SK-N-SH (cell line): ENCODE data around the gene MIOX. TPM values are rescaled to one million over a fixed set of nuclear protein-coding genes. Genes with fewer than 3 reads are reported as not detected.

Experiments
- CTCF ChIA-PET: fragments of 300-600, 350-600 bp; formaldehyde crosslinking; extraction: SDS; loops from one replicate; lab custom pipeline; 2021; lab: Yijun Ruan, JAX
- POLR2A ChIA-PET: fragments of 350-600 bp; sonication (Branson Sonifier 250); formaldehyde crosslinking; extraction: SDS; loops from one replicate; lab custom pipeline; 2020; ENCODE audit warnings: antibody characterized with exemption, inconsistent platforms; lab: Yijun Ruan, JAX
- DNase-seq: peaks from one replicate; pipeline ENCODE4 v3.0.0; 2012
- H2AFZ ChIP-seq: fragments of 200-600 bp; sonication (generic); 2 replicates; pipeline ENCODE4 v1.8.1; 2016; ENCODE audit warnings: antibody characterized with exemption, mild to moderate bottlenecking, low read depth
- H3F3A ChIP-seq: fragments of 200-600 bp; sonication (generic); replicated peaks from 2 replicates; pipeline ENCODE3; 2016; ENCODE audit warnings: antibody characterized with exemption, mild to moderate bottlenecking; ENCODE audit not compliant: insufficient read depth
- H3K27ac ChIP-seq, 2 experiments: fragments of 200-500 bp in 1 of 2; fragments of 200-600 bp in 1 of 2; sonication (Bioruptor generic) in 1 of 2; sonication (generic), shearing (Covaris generic) in 1 of 2; 2 replicates each; pipeline versions ENCODE4 v1.5.1 to v1.6.1; 2014 to 2016; ENCODE audit warnings: low read depth in 2 of 2, inconsistent platforms in 1 of 2, low read length in 1 of 2, mild to moderate bottlenecking in 1 of 2, mixed read lengths in 1 of 2
- H3K27me3 ChIP-seq: fragments of 200-600 bp; sonication (generic), shearing (Covaris generic); 2 replicates; pipeline ENCODE4 v1.6.1; 2016; ENCODE audit warnings: mixed run types; ENCODE audit not compliant: insufficient read depth
- H3K36me3 ChIP-seq, 2 experiments: fragments of 200-500 bp in 1 of 2; fragments of 200-600 bp in 1 of 2; sonication (Bioruptor generic) in 1 of 2; sonication (generic) in 1 of 2; replicated peaks in 1 of 2; 2 replicates each; pipeline versions ENCODE3 to v1.5.1; 2014 to 2016; ENCODE audit warnings: low read length in 1 of 2, mild to moderate bottlenecking in 1 of 2; ENCODE audit not compliant: insufficient read depth in 2 of 2, control insufficient read depth in 1 of 2
- H3K4me1 ChIP-seq, 2 experiments: fragments of 200-500 bp in 1 of 2; fragments of 200-600 bp in 1 of 2; sonication (Bioruptor generic) in 1 of 2; sonication (generic), shearing (Covaris generic) in 1 of 2; 2 replicates each; pipeline versions ENCODE4 v1.5.1 to v1.6.1; 2014 to 2016; ENCODE audit warnings: low read depth in 1 of 2, low read length in 1 of 2, mixed run types in 1 of 2; ENCODE audit not compliant: insufficient read depth in 2 of 2, control insufficient read depth in 1 of 2
- H3K4me2 ChIP-seq: fragments of 200-600 bp; sonication (generic), shearing (Covaris generic); 2 replicates; pipeline ENCODE4 v1.6.1; 2017; ENCODE audit warnings: mixed run types
- H3K4me3 ChIP-seq, 2 experiments: fragments of 200-500 bp in 1 of 2; fragments of 200-600 bp in 1 of 2; sonication (Bioruptor generic) in 1 of 2; sonication (generic), shearing (Covaris generic) in 1 of 2; 2 replicates each; pipeline versions ENCODE4 v1.5.1 to v1.8.1; 2014 to 2016; ENCODE audit warnings: low read depth in 2 of 2, inconsistent platforms in 1 of 2, low read length in 1 of 2, mild to moderate bottlenecking in 1 of 2, mixed read lengths in 1 of 2, moderate library complexity in 1 of 2
- H3K79me2 ChIP-seq: fragments of 200-600 bp; sonication (generic); 2 replicates; pipeline ENCODE4 v1.8.1; 2017; ENCODE audit warnings: mild to moderate bottlenecking; ENCODE audit not compliant: insufficient read depth
- H3K9ac ChIP-seq: fragments of 200-600 bp; sonication (generic); 2 replicates; pipeline ENCODE4 v1.6.1; 2017; ENCODE audit warnings: mixed run types
- H3K9me2 ChIP-seq: fragments of 200-600 bp; sonication (generic); 2 replicates; pipeline ENCODE4 v1.6.1; 2017; ENCODE audit warnings: mixed run types
- H3K9me3 ChIP-seq: fragments of 200-600 bp; sonication (generic); 2 replicates; pipeline ENCODE4 v1.6.1; 2017; ENCODE audit warnings: mixed run types, mild to moderate bottlenecking, moderate library complexity
- H4K20me1 ChIP-seq: fragments of 200-600 bp; sonication (generic); 2 replicates; pipeline ENCODE4 v1.6.1; 2017; ENCODE audit warnings: mild to moderate bottlenecking, mixed run types; ENCODE audit not compliant: insufficient read depth
- CHD2 ChIP-seq: fragments of 150-350 bp; IDR thresholded peaks from 2 replicates; pipeline ENCODE4 v1.6.1; 2018; ENCODE audit warnings: low read length; ENCODE audit not compliant: partially characterized antibody
- MAX ChIP-seq: IDR thresholded peaks from 2 replicates; pipeline ENCODE4 v1.4.0; 2012; ENCODE audit warnings: low read depth
- MEF2A ChIP-seq: IDR thresholded peaks from 2 replicates; pipeline ENCODE4 v1.4.0; 2012; ENCODE audit warnings: low read depth, borderline replicate concordance
- POLR2AphosphoS5 ChIP-seq: IDR thresholded peaks from 2 replicates; pipeline ENCODE4 v1.6.1; 2012; ENCODE audit warnings: low read depth, low read length
- WGBS: methylation state at CpG from one replicate; pipeline ENCODE4 v1.1.6; 2017; ENCODE audit warnings: low lambda C conversion rate; 5-methylcytosine and 5-hydroxymethylcytosine counted together
- polyA plus RNA-seq, 3 experiments: library from polyadenylated mRNA; depleted of rRNA; stranded (reverse); fragments of >200 nt; gene quantifications; 2 replicates each; pipeline ENCODE4 v1.2.3, GENCODE V29; 2012
- TF ChIP-seq, protein P1 (sequence below): IDR thresholded peaks from 2 replicates; pipeline ENCODE4; 2012
- TF ChIP-seq, protein P2 (sequence below): IDR thresholded peaks from 2 replicates; pipeline ENCODE4 v1.4.0; 2012; ENCODE audit warnings: low read depth, borderline replicate concordance

The MIOX gene
- polyA plus RNA-seq, 1 of the 3 experiments (the other 2 are of a cell fraction): 0.05 TPM

- no peaks in the 10 kb centered on the region for H4K20me1 ChIP-seq
- no peaks in the 10 kb centered on the region for H3K9me3 ChIP-seq
- H3K9ac ChIP-seq: peak overlapping the region; percentile 62
- POLR2A ChIA-PET: interaction anchor here (1.0 to 1.2 kb wide), 3 partner anchors 24 to 51 kb away, joined by 3 to 8 read pairs (median 3); partner anchors contain the start of gene SYCE3
- 9% methylated on average over 7 of the region's 44 CpGs for WGBS
- no peaks in the 10 kb centered on the region for H3K27me3 ChIP-seq
- H3K79me2 ChIP-seq: no peaks in the 10 kb centered on the region
- peak overlapping the region; percentile 54 to 59 for H3K4me3 ChIP-seq
- peak overlapping the region in 1 of 2 experiments; percentile 56; a peak in 1 of 4 replicates for H3K27ac ChIP-seq
- peak; percentile 80 for DNase-seq
- CTCF ChIA-PET: interaction anchor here (0.9 to 1.5 kb wide), 5 partner anchors 9 to 189 kb away, joined by 3 to 12 read pairs (median 3); partner anchors contain the start of gene SYCE3
- no peaks in the 10 kb centered on the region for H3K36me3 ChIP-seq
- peak overlapping the region; percentile 92 for H3K4me2 ChIP-seq
- H3K4me1 ChIP-seq: peaks cover 0 to 19% of the 10 kb centered on the region in 2 experiments; a peak in 1 of 4 replicates
- no peaks in the 10 kb centered on the region for H3K9me2 ChIP-seq
- H2AFZ ChIP-seq: peak overlapping the region; percentile 29; the same call in 1 of the 2 replicates
- peaks cover 13% of the 10 kb centered on the region for H3F3A ChIP-seq
- peak; percentile 15; the same call in 1 of the 2 replicates for TF ChIP-seq POLR2AphosphoS5
- no peak for TF ChIP-seq CHD2
These were observed 44.9 kb downstream of the MIOX start for GRCh38 chr22:50531546-50531961.

- Histone ChIP-seq H3K27me3 (no peaks in the 10 kb centered on the region), H3K9me3 (no peaks in the 10 kb centered on the region), H3K79me2 (no peaks in the 10 kb centered on the region), H3F3A (peaks cover 11% of the 10 kb centered on the region), H3K4me3 (peak overlapping the region; percentile 54 to 59), H3K4me2 (peak overlapping the region; percentile 92), H2AFZ (peak overlapping the region; percentile 29; the same call in 1 of the 2 replicates), H3K9ac (peak overlapping the region; percentile 62), H4K20me1 (no peaks in the 10 kb centered on the region), H3K36me3 (no peaks in the 10 kb centered on the region), H3K4me1 (peaks cover 0 to 13% of the 10 kb centered on the region in 2 experiments; a peak in 1 of 4 replicates), H3K27ac (peak overlapping the region in 1 of 2 experiments; percentile 56; a peak in 1 of 4 replicates), H3K9me2 (no peaks in the 10 kb centered on the region)
- ChIA-PET POLR2A (interaction anchor here (1.0 to 1.2 kb wide), 3 partner anchors 24 to 50 kb away, joined by 3 to 8 read pairs (median 3); partner anchors contain the start of gene SYCE3), CTCF (interaction anchor here (0.9 to 1.5 kb wide), 5 partner anchors 9 to 190 kb away, joined by 3 to 12 read pairs (median 3); partner anchors contain the start of gene SYCE3)
- WGBS: 15% methylated on average over 10 of the region's 56 CpGs
- DNase-seq: peak; percentile 90
- TF ChIP-seq, protein P1, sequence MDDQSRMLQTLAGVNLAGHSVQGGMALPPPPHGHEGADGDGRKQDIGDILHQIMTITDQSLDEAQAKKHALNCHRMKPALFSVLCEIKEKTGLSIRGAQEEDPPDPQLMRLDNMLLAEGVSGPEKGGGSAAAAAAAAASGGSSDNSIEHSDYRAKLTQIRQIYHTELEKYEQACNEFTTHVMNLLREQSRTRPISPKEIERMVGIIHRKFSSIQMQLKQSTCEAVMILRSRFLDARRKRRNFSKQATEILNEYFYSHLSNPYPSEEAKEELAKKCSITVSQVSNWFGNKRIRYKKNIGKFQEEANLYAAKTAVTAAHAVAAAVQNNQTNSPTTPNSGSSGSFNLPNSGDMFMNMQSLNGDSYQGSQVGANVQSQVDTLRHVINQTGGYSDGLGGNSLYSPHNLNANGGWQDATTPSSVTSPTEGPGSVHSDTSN: peak; percentile 10; the same call in 1 of the 2 replicates
- TF ChIP-seq MAX: no peak
- TF ChIP-seq, protein P2, sequence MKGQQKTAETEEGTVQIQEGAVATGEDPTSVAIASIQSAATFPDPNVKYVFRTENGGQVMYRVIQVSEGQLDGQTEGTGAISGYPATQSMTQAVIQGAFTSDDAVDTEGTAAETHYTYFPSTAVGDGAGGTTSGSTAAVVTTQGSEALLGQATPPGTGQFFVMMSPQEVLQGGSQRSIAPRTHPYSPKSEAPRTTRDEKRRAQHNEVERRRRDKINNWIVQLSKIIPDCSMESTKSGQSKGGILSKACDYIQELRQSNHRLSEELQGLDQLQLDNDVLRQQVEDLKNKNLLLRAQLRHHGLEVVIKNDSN: no peak
- TF ChIP-seq MEF2A: no peak
These were observed 45.5 kb downstream of the MIOX start for GRCh38 chr22:50531962-50532674.
